Fibroblast of gingiva (primary cell): ENCODE results near the gene ZNF700.
A peak's percentile ranks its signal among the peaks of the same experiment; 100 is the strongest.
"Not testable (repeated sequence)": the region's sequence is repeated elsewhere in the genome, so short reads cannot be mapped to it uniquely, and the experiment has no call there.

Experiments
- DNase-seq: peaks from one replicate; pipeline ENCODE4 v3.0.0-alpha.2; 2011; ENCODE audit warnings: low read depth

Gene ZNF700

DNA sequence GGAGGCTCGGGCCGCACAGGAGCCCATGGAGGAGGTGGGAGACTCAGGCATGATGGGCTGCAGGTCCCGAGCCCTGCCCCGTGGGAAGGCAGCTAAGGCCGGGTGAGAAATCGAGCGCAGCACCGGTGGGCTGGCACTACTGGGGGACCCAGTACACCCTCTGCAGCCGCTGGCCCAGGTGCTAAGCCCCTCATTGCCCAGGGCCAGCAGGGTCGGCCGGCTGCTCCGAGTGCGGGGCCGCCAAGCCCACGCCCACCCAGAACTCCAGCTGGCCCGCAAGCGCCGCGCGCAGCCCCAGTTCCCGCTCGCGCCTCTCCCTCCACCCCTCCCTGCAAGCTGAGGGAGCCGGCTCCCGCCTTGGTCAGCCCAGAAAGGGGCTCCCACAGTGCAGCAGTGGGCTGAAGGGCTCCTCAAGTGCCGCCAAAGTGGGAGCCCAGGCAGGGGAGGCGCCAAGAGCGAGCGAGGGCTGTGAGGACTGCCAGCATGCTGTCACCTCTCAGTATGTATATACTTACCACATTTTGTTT, 16.5 kb downstream of the ZNF700 start:
- DNase-seq = not testable (repeated sequence)

DNA sequence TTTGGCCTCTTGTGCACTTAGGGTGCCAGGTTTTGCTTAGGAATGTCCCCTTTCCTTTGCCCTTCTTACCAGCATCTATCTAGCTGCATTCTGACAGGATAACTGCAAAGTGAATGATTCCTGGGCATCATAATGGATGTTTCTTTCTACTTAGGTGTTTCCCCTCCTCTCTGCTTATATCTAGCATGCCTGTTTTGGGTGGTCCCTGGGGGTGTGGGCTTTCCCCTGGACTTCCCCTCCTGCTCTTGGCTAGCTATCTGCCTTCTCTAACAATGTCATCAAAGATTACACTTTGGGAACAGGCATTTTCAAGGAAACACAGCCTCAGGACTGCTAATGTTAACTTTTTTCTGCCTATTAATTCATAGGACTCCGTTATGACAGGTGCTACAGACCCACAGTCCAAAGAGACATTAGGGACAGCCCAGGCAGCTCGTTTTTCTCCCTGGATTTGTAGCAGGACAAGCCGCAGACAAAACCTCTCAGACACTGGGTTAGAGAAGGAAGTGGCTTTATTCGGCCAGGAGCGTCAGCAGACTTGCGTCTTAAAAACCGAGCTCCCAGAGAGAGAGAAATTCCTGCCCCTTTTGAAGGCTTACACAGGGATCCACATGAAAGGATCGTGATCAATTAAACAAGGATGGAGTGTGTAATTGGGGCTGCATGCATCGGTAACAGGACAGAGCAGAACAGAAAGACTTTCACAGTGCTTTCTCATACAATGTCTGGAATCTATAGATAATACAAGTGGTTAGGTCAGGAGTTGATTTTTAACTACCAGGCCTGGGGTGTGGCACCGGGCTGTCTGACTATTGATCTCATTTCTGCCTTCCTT, 17.3 kb downstream of the ZNF700 start:
- DNase-seq = no peak

DNA sequence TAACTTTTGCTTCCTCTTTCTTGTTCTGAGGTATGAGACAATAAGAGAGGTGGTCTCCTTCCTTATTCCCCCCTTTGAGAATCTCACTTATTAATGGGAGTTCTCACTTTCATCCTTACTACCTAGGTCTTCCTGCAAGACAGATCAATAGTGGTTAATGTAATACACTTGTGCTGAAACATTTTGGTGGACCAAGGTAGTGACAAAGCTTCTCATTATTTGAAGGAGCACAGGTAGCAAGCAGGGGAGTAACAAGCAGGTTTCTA, 17.9 kb downstream of the ZNF700 start:
- no peak for DNase-seq

DNA sequence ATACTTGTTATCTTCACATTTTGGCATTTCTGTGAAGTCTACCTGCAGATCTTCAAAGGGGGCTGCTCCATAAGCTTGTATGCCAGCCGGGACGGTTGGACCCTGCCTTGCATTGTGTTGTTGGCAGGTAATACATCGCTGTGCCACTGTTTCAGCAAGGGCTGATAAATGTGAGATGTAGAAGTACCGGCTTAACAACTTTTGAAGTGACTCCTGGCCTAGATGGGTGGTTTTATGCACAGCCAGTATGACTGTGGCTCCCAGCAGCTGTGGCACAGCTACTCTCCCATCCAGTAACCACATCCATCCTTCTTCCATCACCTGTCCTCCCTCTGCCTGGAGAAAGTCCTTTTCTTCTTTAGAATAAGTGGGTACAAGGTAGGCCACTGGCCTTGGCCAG, 19.7 kb downstream of the ZNF700 start:
- DNase-seq = no peak

DNA sequence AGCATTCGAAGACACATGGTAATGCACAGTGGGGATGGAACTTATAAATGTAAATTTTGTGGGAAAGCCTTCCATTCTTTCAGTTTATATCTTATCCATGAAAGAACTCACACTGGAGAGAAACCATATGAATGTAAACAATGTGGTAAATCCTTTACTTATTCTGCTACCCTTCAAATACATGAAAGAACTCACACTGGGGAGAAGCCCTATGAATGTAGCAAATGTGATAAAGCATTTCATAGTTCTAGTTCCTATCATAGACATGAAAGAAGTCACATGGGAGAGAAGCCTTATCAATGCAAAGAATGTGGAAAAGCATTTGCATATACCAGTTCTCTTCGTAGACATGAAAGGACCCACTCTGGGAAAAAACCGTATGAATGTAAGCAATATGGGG, 23.7 kb downstream of the ZNF700 start:
- DNase-seq = no peak

DNA sequence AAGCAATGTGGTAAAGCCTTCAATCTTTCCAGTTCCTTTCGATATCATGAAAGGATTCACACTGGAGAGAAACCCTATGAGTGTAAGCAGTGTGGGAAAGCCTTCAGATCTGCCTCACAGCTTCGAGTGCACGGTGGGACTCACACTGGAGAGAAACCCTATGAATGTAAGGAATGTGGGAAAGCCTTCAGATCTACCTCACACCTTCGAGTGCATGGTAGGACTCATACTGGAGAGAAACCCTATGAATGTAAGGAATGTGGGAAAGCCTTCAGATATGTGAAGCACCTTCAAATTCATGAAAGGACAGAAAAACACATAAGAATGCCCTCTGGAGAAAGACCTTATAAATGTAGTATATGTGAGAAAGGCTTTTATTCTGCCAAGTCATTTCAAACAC, 24.3 kb downstream of the ZNF700 start:
- peak; percentile 3 for DNase-seq

DNA sequence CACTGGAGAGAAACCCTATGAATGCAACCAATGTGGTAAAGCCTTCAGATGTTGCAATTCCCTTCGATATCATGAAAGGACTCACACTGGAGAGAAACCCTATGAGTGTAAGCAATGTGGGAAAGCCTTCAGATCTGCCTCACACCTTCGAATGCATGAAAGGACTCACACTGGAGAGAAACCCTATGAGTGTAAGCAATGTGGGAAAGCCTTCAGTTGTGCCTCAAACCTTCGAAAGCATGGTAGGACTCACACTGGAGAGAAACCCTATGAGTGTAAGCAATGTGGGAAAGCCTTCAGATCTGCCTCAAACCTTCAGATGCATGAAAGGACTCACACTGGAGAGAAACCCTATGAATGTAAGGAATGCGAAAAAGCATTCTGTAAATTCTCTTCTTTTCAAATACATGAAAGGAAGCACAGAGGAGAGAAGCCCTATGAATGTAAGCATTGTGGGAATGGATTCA, 24.7 kb downstream of the ZNF700 start:
- not testable (repeated sequence) for DNase-seq

DNA sequence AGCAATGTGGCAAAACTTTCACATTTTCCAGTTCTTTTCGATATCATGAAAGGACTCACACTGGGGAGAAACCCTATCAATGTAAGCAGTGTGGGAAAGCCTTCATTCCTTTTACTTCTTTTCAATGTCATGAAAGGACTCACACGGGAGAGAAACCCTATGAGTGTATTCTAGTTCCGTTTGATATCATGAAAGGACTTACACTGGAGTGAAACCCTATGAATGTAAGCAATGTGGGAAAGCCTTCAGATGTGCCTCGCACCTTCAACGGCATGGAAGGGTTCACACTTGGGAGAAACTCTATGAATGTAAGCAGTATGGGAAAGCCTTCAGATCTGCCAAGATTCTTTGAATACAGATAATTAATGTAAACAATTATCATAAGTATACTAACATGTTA, 25.4 kb downstream of the ZNF700 start:
- no peak for DNase-seq

DNA sequence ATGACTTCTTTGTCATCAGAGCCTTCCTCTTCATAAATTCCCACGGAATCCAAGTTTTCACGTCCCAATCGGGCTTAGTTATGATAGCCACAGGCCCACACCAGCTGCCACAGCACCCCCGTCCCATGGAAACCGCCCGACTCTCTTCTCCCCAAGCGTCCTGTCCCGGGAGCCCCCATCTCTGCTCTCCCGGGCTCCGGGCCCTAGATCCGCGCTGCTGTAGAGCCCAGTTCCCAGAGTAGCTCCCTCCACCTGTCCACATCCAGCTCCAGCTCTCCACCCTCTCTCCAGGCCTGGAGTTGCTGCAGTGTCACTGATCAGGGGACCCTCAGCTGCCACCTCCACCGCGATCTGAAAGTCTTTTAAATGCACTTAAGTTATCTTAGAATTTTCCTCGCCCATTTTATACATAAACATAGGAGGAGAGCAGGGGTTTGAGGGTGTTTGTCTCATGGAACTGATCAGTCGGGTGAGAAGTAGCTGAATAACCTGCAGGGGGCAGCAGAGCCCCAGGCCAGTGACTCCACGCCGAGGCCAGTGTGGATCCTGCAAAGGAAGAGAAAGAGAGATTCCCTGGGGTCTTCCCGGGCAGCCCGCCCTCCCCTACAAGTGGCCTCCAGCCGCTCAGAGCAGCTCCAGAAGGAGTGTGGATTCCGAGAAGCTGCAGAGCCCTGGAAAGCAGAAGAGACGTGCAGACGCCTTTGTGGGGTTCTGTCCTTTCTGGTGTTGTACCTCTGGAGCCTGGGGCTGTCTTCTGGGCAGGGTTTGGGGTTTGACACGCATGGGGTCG, 38.9 kb downstream of the ZNF700 start:
- DNase-seq = peak; percentile 52

DNA sequence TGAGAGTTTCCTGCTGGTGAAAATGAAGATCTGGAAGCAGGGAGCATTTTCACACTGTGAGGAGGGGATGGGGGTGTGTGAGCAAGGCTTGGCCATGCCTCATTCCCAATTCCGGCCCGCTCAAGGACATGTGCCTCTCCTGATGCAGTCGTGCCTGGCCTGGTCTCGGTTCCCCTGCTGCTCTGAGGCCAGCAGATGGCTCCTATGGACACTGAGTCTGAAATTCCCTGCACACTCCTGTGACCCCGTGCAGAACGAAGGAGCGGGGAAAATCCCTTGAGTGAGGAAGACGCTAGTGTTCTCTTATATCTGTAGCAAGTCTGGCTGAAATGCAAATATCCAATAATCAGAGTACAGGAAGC, 39.6 kb downstream of the ZNF700 start:
- DNase-seq = no peak

DNA sequence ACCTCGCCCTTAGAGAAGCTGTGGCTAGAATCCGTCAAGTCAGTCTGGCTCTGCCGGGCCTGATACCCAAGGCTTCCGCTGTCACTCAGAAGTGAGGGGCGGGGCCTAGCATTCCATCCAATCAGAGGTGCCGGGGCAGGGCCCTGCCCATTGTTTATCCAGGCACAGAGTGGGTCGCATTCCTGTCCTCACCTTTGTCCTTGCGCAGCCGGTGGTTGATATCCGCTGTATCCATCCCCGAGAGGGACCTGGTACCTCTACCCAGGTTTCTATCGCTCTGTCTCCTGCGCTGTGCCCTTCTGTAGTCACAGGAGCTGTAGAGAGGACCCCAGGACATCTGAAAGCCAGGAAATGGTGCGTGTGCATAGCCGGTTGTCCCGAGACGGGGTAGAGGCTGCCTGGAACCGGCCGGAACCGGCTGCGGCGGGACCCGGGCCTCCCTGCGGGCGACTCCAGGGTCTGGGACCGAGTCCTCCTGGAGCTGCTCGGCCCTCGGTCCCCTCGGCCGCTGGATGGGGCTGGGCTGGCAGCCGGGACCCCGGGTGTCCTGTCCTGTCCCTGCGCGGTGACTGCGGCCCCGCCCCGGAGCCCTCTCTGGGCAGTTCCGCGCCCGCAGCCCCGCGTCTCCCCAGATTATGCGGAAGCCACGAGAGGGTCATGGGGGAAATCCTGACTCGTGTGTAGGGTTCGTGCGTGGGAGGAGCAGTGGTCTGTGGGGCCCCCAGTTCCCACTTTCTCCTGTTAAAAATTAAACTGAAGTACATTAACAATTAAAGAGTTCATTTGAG, 40.1 kb downstream of the ZNF700 start, which contains the start of gene ZNF763:
TSS of gene ZNF763 (plus strand) at position 183 of the 788 bp plus-strand sequence. CDS start at position 352, 169 bp downstream.
- peak; percentile 76 for DNase-seq

DNA sequence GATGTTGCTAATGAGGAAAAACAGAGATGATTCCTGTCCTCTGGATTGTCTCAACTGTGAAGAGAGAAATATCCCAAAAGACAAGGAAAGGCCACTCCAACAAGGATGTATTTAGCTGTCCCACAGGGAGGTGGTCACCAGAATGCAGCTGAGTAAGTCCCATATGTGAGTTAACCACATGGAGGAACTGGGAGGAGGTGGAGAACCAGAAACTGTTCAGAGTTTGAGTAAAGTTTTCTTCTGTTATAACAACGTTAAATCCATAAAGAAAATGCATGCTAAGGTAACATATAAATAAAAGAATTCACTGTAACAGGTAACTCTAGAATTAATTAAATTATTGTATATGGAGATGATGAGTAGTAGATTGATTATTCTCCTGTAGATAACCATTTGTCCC, 45.3 kb downstream of the ZNF700 start:
- DNase-seq = no peak

DNA sequence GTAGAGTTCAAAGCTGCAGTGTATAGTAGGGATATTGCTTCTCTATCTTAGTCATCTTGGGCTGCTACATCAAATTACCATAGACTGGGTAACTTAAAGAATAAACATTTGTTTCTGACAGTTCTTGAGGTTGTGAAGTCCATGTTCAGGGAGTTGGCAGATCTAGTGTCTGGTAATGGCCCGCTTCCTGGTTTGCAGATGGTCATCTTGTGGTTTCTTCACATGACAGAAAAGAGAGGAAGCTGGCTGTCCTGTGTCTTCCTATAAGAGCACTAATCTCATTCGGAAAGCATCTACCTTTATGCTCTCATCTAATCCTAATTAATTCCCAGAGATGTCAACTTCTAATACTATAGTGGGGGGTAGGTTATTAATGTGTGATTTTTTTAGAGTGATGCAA, 46.1 kb downstream of the ZNF700 start:
- no peak for DNase-seq

DNA sequence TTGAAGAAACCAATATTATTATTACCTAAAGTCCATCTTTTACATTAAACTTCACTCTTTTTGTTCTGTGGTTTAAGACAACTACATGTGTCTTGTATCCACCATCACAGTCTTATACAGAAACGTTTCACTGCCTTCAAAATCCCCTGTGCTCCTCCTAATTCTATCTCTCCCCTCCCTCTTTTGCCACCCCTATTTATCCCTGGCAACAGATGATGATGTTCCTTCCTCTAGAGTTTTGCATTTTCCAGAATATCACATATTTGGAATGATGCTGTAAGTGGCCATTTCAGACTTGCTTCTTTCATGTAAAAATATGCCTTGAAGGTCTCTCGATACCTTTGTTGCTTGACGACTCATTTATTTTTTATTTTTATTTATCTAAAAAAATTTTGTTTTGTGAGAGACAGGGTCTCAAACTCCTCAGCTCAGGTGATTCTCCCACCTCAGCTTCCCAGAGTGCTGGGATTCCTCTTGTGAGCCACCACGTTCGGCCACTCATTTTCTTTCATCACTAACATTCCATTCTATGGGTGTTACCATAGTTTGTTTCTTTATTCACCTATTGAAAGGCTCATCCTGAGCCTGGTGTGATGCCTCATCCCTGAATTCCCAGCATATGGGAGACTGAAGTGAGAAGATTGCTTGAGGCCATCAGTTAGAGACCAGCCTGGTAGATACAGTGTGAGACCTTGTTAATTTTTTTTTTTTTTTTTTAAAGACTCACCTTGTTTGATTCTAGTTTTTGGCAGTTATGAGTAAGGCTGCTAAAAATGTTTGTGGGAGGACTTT, 48.3 kb downstream of the ZNF700 start:
- no peak for DNase-seq

DNA sequence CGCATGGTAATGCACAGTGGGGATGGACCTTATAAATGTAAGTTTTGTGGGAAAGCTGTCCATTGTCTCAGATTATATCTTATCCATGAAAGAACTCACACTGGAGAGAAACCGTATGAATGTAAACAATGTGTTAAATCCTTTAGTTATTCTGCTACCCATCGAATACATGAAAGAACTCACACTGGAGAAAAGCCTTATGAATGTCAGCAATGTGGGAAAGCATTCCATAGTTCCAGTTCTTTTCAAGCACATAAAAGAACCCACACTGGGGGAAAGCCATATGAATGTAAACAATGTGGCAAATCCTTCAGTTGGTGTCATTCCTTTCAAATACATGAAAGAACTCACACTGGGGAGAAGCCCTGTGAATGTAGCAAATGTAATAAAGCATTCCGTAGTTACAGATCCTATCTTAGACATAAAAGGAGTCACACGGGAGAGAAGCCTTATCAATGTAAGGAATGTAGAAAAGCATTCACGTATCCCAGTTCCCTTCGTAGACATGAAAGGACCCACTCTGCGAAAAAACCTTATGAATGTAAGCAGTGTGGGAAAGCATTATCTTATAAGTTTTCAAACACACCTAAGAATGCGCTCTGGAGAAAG, 53.7 kb downstream of the ZNF700 start:
- DNase-seq = no peak

DNA sequence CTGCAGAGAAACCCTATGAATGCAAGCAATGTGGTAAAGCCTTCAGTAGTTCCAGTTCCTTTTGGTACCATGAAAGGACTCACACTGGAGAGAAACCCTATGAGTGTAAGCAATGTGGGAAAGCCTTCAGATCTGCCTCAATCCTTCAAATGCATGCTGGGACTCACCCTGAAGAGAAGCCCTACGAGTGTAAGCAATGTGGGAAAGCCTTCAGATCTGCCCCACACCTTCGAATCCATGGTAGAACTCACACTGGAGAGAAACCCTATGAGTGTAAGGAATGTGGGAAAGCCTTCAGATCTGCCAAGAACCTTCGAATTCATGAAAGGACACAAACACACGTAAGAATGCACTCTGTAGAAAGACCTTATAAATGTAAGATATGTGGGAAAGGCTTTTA, 54.6 kb downstream of the ZNF700 start:
- DNase-seq = no peak

DNA sequence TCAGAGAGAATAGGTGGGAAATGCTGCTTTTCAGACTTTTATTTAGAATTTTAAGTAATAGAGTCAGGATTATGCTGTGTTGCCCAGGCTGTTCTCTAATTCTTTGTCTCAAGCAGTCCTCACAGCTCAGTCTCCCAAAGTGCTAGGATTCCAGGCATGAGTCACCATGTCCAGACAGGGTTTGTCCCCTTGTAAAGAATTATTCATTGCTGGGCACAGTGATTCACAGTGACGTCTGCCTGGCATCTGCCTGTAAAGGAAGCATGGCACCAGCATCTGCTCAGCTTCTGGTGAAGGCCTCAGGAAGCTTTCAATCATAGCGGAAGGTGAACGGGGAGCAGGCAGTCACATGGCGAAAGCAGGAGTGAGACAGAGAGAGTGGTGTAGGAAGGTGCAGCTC, 57.6 kb downstream of the ZNF700 start:
- no peak for DNase-seq

DNA sequence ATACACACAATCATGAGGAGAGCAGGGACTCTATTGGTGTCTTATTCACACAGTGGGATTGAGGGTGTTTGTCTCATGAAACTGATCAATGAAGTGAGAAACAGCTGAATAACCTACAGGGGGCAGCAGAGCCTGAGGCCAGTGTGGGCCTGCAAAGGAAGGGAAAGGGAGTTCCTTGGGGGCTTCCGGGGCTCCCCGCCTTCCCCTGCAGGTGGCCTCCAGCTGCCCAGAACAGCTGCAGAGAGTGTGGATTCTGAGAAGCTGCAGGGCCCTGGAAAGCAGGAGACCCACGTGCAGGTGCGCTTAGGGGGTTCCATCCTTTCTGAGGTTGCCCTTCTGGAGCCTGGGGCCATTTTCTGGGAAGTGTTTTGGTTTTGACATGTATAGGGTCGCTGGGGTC, 60.1 kb downstream of the ZNF700 start:
- DNase-seq = no peak

DNA sequence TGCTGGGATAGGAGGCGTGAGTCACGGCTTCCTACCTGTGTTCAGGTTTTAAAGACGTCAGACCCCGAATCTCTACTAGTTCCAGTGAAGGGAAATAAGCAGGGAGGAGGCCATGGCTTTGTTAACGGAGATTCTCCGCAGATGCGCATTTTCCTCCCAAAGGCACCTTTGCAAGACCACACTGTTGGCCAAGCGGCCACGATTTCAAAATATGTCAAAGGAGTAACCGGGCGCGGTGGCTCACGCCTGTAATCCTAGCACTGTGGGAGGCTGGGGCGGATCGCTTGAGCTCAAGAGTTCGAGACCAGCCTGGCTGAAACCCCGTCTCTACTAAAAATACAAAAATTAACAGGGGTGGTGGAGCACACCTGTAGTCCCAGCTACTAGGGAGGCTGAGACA, 61.8 kb downstream of the ZNF700 start:
- no peak for DNase-seq

DNA sequence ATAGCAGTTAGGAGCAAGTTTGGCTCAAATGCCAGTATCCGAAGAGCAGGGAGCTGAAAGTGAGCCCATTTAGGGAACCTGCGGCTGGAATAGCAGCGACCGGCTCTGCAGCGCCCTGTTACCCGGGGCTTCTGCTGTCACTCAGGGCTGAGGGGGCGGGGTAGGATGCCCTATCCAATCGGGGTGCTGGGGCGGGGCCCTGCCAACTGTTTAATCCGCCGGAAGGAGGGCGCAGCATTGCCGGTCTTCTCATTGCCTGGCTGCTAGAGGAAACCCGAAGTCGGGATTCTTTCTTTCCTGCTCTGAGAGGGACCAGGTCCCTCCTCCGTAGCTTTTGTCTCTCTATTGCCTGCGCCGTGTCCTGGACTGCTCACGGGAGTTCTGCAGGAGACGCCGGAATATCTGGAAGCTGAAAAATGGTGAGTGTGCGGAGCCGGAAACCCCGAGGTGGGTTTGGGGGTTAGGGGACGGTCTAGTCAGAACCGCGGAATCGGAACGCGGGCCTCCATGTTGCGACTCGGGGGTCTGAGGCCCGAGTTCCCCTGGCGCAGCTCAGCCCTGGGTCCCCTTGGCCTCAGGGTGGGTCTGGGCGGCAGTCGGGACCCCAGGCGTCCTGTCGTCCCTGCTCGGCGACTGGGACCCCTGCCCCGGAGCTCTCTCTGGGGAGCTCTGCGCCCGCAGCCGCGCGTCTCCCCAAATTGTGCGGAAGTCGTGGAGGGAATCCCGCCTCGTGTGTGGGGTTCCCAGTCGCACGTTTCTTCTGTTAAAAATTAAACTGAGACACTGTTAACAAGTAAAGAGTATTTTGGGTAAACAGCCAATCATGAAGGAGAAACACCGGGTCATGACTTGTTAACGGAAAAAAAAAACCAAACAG, 62.7 kb downstream of the ZNF700 start:
- DNase-seq = peak; percentile 89
